ENCODE results near the gene CHD5. TPM values are rescaled to one million over a fixed set of nuclear protein-coding genes. Genes with fewer than 3 reads are reported as not detected.

The CHD5 gene
- total and polyA plus RNA-seq, 2 experiments from 2014 or later: 0.10 to 0.11 TPM

DNA sequence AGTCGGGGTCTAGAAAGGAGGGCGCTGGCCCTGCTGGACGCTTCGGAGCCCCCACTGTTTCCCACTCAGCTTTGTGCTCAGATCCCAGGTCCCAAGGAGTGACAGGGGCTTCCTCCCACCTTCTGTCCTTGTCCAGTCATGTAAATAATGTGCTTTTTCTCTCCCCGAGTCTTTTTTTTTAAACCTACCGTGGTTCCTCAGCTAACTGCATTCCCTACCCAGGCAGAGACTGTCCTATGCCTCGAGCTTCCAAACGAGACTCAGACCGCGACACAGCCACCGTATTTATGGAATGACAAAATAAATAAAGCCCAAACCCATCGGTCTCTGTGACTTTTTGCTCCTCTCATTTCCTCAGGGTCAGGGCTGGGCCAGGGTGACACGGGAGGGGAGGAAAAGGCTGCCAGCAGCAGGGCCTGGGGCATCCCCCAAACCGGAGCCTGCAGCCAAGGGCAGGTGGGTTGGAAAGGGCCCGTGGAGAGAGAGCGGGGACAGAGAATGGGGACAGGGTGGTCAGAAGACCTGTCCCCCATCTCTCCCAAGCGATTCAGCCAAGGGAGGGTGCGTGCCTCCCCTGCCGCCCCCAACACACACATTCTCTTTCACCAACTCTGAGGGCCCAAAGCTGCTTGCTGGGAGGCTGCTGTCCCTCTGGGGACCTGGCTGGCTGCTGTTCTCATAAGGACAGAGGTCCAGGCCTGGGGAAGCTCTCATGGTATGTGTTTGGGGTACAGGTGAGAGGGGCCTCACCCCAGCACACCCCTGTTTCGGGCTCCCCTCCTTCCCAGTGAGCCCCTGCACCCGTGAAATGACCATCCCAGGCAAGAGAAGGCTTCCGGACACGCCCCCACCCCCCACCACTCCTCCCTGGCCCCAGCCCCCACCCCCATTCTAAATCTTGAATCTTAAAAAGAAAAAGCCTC lies 79.0 kb downstream of the CHD5 start:
- H3K27me3 ChIP-seq (replicated peaks; ENCODE audit: insufficient read depth): 0 out of 2 replicates have a peak, but pooled peaks cover 8% of the 10 kb centered on the region
- H3K36me3 ChIP-seq (ENCODE audit: low read depth): no peaks in the 10 kb centered on the region
- in situ Hi-C loops (cut with MboI): no loop called here
- H3K4me1 ChIP-seq (ENCODE audit: insufficient read depth): peaks cover 13% of the 10 kb centered on the region
- H4K20me1 ChIP-seq (ENCODE audit: insufficient read depth): no peaks in the 10 kb centered on the region
- 0 out of 2 replicates have a peak, but pooled peaks cover 12% of the 10 kb centered on the region for H3F3A ChIP-seq (ENCODE audit: insufficient read depth)
- no peak for DNase-seq
- H3K9me3 ChIP-seq (ENCODE audit: low read depth): no peaks in the 10 kb centered on the region
- H2AFZ ChIP-seq: no peak overlapping the region
- TF ChIP-seq EZH2phosphoT487 (IDR thresholded peaks at IDR 0.05; ENCODE audit: insufficient read depth, low read depth) (no peak), EZH2 (IDR thresholded peaks at IDR 0.05; ENCODE audit: insufficient read depth, poor library complexity, severe bottlenecking) (no peak)
- 61 to 67% methylated on average over 20 to 23 of the region's 23 CpGs for WGBS, 2 experiments (ENCODE audit: low coverage in 1 of 2, low lambda C conversion rate in 2 of 2, missing lambda C conversion rate in 2 of 2)
- H3K79me2 ChIP-seq (ENCODE audit: insufficient read depth): no peaks in the 10 kb centered on the region
- no peak overlapping the region for H3K4me3 ChIP-seq
- H3K27ac ChIP-seq: no peak overlapping the region
- no peak overlapping the region for H3K4me2 ChIP-seq (ENCODE audit: unreplicated experiment)
- H3K9me2 ChIP-seq (ENCODE audit: insufficient read depth): no peaks in the 10 kb centered on the region
- H3K9ac ChIP-seq: no peak overlapping the region

DNA sequence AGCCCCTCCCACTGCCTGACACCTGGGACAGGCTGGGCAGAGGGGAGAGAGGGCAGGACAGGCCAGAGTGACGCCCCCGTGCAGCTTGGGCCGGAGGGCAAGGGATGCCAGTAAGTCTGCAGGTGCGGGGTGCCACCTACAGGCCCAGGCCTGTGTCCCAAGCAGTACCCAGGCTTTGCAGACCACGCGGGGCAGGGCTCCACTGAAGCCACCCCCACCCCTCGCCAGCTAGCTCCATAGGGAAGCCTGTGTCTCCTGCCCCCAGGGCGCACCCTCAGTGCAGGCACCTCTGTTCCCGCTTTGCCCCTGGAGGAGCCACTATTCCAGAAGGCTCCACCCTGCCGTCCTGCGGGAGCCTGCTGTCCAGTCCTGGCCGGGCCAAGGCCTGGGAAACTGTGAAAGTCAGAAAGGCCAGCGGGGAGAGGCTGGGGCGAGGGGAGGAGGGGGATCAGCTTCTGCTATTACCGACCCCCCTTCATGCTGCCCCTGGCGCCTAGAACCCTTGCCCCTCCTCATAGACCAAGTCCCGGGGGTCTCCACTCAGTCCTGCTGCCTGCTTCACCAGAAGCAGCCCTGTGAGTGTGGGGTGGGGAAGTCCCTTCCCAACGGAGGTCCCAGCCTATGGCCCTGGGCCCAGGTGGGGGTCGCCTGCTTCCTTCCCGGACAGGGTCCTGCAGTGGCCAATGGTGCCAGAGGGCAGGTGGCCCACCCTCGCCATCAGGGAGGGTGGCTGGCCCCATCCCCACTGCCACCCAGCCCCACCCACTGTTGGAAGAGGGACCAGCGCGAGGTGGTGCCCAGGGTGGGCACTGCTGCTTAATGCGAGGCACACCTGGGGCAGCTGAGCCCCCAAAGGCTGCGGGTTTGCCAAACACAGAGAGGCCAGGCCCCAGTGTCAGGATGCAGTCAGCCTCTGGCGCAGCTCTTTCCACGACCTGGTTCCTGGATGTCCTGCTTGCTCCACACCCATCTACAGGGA lies 80.0 kb downstream of the CHD5 start:
- Histone ChIP-seq H3F3A (ENCODE audit: insufficient read depth) (0 out of 2 replicates have a peak, but pooled peaks cover 12% of the 10 kb centered on the region), H3K9ac (no peak overlapping the region), H3K4me3 (no peak overlapping the region), H4K20me1 (ENCODE audit: insufficient read depth) (no peaks in the 10 kb centered on the region), H3K4me2 (ENCODE audit: unreplicated experiment) (no peak overlapping the region), H3K27ac (no peak overlapping the region), H3K9me2 (ENCODE audit: insufficient read depth) (no peaks in the 10 kb centered on the region), H3K79me2 (ENCODE audit: insufficient read depth) (no peaks in the 10 kb centered on the region), H2AFZ (no peak overlapping the region), H3K9me3 (ENCODE audit: low read depth) (no peaks in the 10 kb centered on the region), H3K36me3 (ENCODE audit: low read depth) (no peaks in the 10 kb centered on the region), H3K4me1 (ENCODE audit: insufficient read depth) (peaks cover 13% of the 10 kb centered on the region), H3K27me3 (replicated peaks; ENCODE audit: insufficient read depth) (0 out of 2 replicates have a peak, but pooled peaks cover 8% of the 10 kb centered on the region)
- WGBS, 2 experiments (ENCODE audit: low coverage in 1 of 2, low lambda C conversion rate in 2 of 2, missing lambda C conversion rate in 2 of 2): 78 to 79% methylated on average over 21 to 24 of the region's 27 CpGs
- DNase-seq: no peak
- TF ChIP-seq EZH2phosphoT487 (IDR thresholded peaks at IDR 0.05; ENCODE audit: insufficient read depth, low read depth) (no peak), EZH2 (IDR thresholded peaks at IDR 0.05; ENCODE audit: insufficient read depth, poor library complexity, severe bottlenecking) (no peak)
- in situ Hi-C loops (cut with MboI): no loop called here

GRCh38 chr1:6099297-6099696 lies 80.8 kb downstream of the CHD5 start:
- Histone ChIP-seq H3K9me2 (ENCODE audit: insufficient read depth) (no peaks in the 10 kb centered on the region), H3K36me3 (ENCODE audit: low read depth) (no peaks in the 10 kb centered on the region), H3K4me3 (no peak overlapping the region), H3K27me3 (replicated peaks; ENCODE audit: insufficient read depth) (0 out of 2 replicates have a peak, but pooled peaks cover 8% of the 10 kb centered on the region), H3K27ac (no peak overlapping the region), H3K79me2 (ENCODE audit: insufficient read depth) (no peaks in the 10 kb centered on the region), H4K20me1 (ENCODE audit: insufficient read depth) (no peaks in the 10 kb centered on the region), H3K4me2 (ENCODE audit: unreplicated experiment) (no peak overlapping the region), H3K9me3 (ENCODE audit: low read depth) (no peaks in the 10 kb centered on the region), H3K9ac (no peak overlapping the region), H3K4me1 (ENCODE audit: insufficient read depth) (peaks cover 13% of the 10 kb centered on the region), H2AFZ (no peak overlapping the region), H3F3A (ENCODE audit: insufficient read depth) (0 out of 2 replicates have a peak, but pooled peaks cover 12% of the 10 kb centered on the region)
- in situ Hi-C loops (cut with MboI): no loop called here
- WGBS, 2 experiments (ENCODE audit: low coverage in 1 of 2, low lambda C conversion rate in 2 of 2, missing lambda C conversion rate in 2 of 2): 87 to 90% methylated on average over 11 to 12 of the region's 15 CpGs
- no peak for DNase-seq
- no peak for TF ChIP-seq EZH2phosphoT487 (IDR thresholded peaks at IDR 0.05; ENCODE audit: insufficient read depth, low read depth)

Measured in GM23248 (cell line).